ENCODE measurements around the gene PACRG.

GRCh38 chr6:163166507-163166906, 438.7 kb downstream of the PACRG start:
- TF ChIP-seq CTCF (conservative IDR thresholded peaks at IDR 0.05; ENCODE audit: low read depth, low read length) (no peak), BHLHE40 (IDR thresholded peaks at IDR 0.05; ENCODE audit: low read depth, low read length) (no peak), USF2 (IDR thresholded peaks at IDR 0.05; ENCODE audit: low read depth, low read length) (no peak), MAFK (IDR thresholded peaks at IDR 0.05; ENCODE audit: low read depth, low read length) (no peak), FOS (IDR thresholded peaks at IDR 0.05; ENCODE audit: low read depth, low read length) (no peak), POLR2A (IDR thresholded peaks at IDR 0.05; ENCODE audit: low read depth, low read length) (no peak), RAD21 (IDR thresholded peaks at IDR 0.05; ENCODE audit: low read length) (no peak), SMC3 (IDR thresholded peaks at IDR 0.05; ENCODE audit: low read depth, low read length) (no peak), MXI1 (IDR thresholded peaks at IDR 0.05; ENCODE audit: borderline replicate concordance, low read depth, low read length) (no peak), CEBPB (IDR thresholded peaks at IDR 0.05; ENCODE audit: low read depth, low read length) (no peak), RCOR1 (IDR thresholded peaks at IDR 0.05; ENCODE audit: insufficient replicate concordance, low read length) (no peak), NFE2L2 (IDR thresholded peaks at IDR 0.05; ENCODE audit: low read depth, low read length) (no peak), RFX5 (IDR thresholded peaks at IDR 0.05; ENCODE audit: low read depth, low read length) (no peak), CHD1 (IDR thresholded peaks at IDR 0.05; ENCODE audit: low read depth, low read length) (no peak)
